HepG2 (cell line): ENCODE results near the gene PHACTR1. TPM values are rescaled to one million over a fixed set of nuclear protein-coding genes. Genes with fewer than 3 reads are reported as not detected.

Experiments
- ATF7-NPFF ChIP-seq: sonication (generic); formaldehyde crosslinking; IDR thresholded peaks from 2 replicates; pipeline ENCODE4 v1.8.1; 2023; ENCODE audit warnings: mild to moderate bottlenecking, low read depth, missing genetic modification reagents, moderate library complexity
- RBAK ChIP-seq: sonication (generic); formaldehyde crosslinking; IDR thresholded peaks from 2 replicates; pipeline ENCODE4 v1.5.1; 2020; ENCODE audit warnings: mild to moderate bottlenecking, missing genetic modification reagents
- TEAD2 ChIP-seq: sonication (generic); formaldehyde crosslinking; IDR thresholded peaks from 2 replicates; pipeline ENCODE4 v1.9.0; 2021; ENCODE audit warnings: missing genetic modification reagents
- ZKSCAN5 ChIP-seq: sonication (generic); formaldehyde crosslinking; IDR thresholded peaks from 2 replicates; pipeline ENCODE4 v1.5.1; 2020; ENCODE audit warnings: mild to moderate bottlenecking, missing genetic modification reagents
- ZMAT3 ChIP-seq: sonication (generic); formaldehyde crosslinking; conservative IDR thresholded peaks from 2 replicates; pipeline ENCODE4 v1.7.0; 2021; ENCODE audit warnings: missing genetic modification reagents
- ZNF646 ChIP-seq: sonication (generic); formaldehyde crosslinking; IDR thresholded peaks from 2 replicates; pipeline ENCODE4 v1.9.0; 2021; ENCODE audit warnings: mild to moderate bottlenecking, missing genetic modification reagents
- ZNF672 ChIP-seq: sonication (generic); formaldehyde crosslinking; IDR thresholded peaks from 2 replicates; pipeline ENCODE4 v1.8.1; 2022; ENCODE audit warnings: missing genetic modification reagents
- polyA plus RNA-seq, 8 experiments: library from polyadenylated mRNA; depleted of rRNA in 3 of 8; stranded (reverse) in 7 of 8; unstranded in 1 of 8; fragments of >200 nt; fragmentation: Illumina TruSeq in 4 of 8; extraction: Trizol in 4 of 8; gene quantifications; 2 replicates each; pipeline versions ENCODE4 v1.2.1 to v1.2.3, GENCODE V29; 2011 to 2016; ENCODE audit warnings: low read depth in 4 of 8, missing spikeins in 1 of 8, mixed read lengths in 1 of 8; ENCODE audit not compliant: insufficient read depth in 1 of 8
- total RNA-seq, 5 experiments: library from RNA; depleted of rRNA; stranded (reverse); fragments of >200 nt; fragmentation: Illumina TruSeq; extraction: Trizol; gene quantifications; 2 replicates each; pipeline ENCODE4 v1.2.3, GENCODE V29; 2016; ENCODE audit warnings: low read depth in 1 of 5
- TF ChIP-seq, protein P1 (sequence below): sonication (generic); formaldehyde crosslinking; IDR thresholded peaks from 2 replicates; pipeline ENCODE4 v1.5.0; 2020; ENCODE audit warnings: missing genetic modification reagents
- TF ChIP-seq, protein P2 (sequence below): IDR thresholded peaks from 2 replicates; pipeline ENCODE4 v1.6.1; 2016; ENCODE audit warnings: missing compliant biosample characterization, missing genetic modification reagents, borderline replicate concordance
- TF ChIP-seq, protein P3 (sequence below): IDR thresholded peaks from 2 replicates; pipeline ENCODE4 v1.6.1; 2016; ENCODE audit warnings: missing compliant biosample characterization, missing genetic modification reagents, borderline replicate concordance

The PHACTR1 gene
- total and polyA plus RNA-seq, 2 of the 13 experiments (the other 11 are each of a cell fraction or from before 2014, with no cell fraction given): 0.09 TPM; not detected in 1

DNA sequence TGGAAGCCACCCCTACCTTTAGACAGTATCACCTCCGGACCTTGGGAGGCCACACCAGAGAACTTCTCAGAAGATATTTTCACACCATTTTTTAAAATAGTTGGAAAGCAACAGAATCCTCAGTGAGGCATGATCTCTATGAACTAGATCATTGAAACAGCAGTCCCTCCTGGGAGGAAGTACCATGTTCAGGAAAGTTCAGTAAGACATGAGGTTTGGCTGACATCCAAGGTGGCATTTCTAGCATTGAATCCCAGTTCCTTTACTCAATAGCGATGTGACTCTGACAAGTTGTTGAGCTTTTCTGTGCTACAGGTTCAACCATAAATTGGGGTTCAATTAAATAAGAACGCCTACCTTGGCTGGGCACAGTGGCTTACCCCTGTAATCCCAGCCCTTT, 442.7 kb downstream of the PHACTR1 start (continued):
- TF ChIP-seq, protein P1, sequence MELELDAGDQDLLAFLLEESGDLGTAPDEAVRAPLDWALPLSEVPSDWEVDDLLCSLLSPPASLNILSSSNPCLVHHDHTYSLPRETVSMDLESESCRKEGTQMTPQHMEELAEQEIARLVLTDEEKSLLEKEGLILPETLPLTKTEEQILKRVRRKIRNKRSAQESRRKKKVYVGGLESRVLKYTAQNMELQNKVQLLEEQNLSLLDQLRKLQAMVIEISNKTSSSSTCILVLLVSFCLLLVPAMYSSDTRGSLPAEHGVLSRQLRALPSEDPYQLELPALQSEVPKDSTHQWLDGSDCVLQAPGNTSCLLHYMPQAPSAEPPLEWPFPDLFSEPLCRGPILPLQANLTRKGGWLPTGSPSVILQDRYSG: no peak
- TF ChIP-seq ZNF646 (CRISPR knock-in tag) (no peak), ZNF672 (CRISPR knock-in tag) (no peak), ZKSCAN5 (no peak), ATF7-NPFF (CRISPR knock-in tag) (no peak), RBAK (CRISPR knock-in tag) (no peak), TEAD2 (CRISPR knock-in tag) (no peak), ZMAT3 (CRISPR knock-in tag) (no peak)
- TF ChIP-seq, protein P2, sequence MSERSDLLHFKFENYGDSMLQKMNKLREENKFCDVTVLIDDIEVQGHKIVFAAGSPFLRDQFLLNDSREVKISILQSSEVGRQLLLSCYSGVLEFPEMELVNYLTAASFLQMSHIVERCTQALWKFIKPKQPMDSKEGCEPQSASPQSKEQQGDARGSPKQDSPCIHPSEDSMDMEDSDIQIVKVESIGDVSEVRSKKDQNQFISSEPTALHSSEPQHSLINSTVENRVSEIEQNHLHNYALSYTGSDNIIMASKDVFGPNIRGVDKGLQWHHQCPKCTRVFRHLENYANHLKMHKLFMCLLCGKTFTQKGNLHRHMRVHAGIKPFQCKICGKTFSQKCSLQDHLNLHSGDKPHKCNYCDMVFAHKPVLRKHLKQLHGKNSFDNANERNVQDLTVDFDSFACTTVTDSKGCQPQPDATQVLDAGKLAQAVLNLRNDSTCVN: no peak
- TF ChIP-seq, protein P3, sequence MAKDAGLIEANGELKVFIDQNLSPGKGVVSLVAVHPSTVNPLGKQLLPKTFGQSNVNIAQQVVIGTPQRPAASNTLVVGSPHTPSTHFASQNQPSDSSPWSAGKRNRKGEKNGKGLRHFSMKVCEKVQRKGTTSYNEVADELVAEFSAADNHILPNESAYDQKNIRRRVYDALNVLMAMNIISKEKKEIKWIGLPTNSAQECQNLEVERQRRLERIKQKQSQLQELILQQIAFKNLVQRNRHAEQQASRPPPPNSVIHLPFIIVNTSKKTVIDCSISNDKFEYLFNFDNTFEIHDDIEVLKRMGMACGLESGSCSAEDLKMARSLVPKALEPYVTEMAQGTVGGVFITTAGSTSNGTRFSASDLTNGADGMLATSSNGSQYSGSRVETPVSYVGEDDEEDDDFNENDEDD (CRISPR knock-in tag): no peak
